Pancreas (tissue), 10 donors: ENCODE data around the gene SPRR4. TPM values are rescaled to one million over a fixed set of nuclear protein-coding genes. Genes with fewer than 3 reads are reported as not detected.

Experiments used
- ATAC-seq, 4 donors: fragments of 200-7000 bp; cut with Tn5 transposase; one replicate each; pipeline versions ENCODE4 v1.8.0 to v1.9.1; 2020; ENCODE audit warnings: mild to moderate bottlenecking in 4 of 4, moderate library complexity in 4 of 4
- DNase-seq, 6 donors: peaks; one replicate each; pipeline ENCODE4 v3.0.0-alpha.2; 2020
- FAIRE-seq: peaks from 2 replicates; lab custom pipeline; 2012; peaks lifted over from hg19 to GRCh38; lab: Jason Lieb, UNC
- H3K27ac ChIP-seq, 4 donors: fragments of 200-600 bp; sonication (generic); 1 replicate in 3 of 4; 2 replicates in 1 of 4; pipeline versions ENCODE4 v1.5.0 to v1.8.0; 2020
- H3K27me3 ChIP-seq, 4 donors: fragments of 200-600 bp; one replicate each; pipeline ENCODE4 v1.8.0; 2021
- H3K36me3 ChIP-seq, 3 donors: fragments of 200-600 bp; sonication (generic) in 1 of 3; one replicate each; pipeline versions ENCODE4 v1.5.0 to v1.8.0; 2020 to 2021
- H3K4me1 ChIP-seq, 3 donors: fragments of 200-600 bp; one replicate each; pipeline ENCODE4 v1.8.0; 2021
- H3K4me3 ChIP-seq, 4 donors: fragments of 200-600 bp; sonication (generic) in 2 of 4; one replicate each; pipeline versions ENCODE4 v1.5.0 to v1.8.0; 2020 to 2021
- H3K9me3 ChIP-seq, 4 donors: fragments of 200-600 bp; one replicate each; pipeline ENCODE4 v1.8.0; 2021
- WGBS, 2 donors: extraction: QIAGEN DNeasy Blood & Tissue Kit; methylation state at CpG; one replicate each; pipeline ENCODE4 v1.1.7; 2013; 5-methylcytosine and 5-hydroxymethylcytosine counted together
- intact Hi-C, 3 donors: fragments of 100-400 bp; cut with DNase I; formaldehyde crosslinking; loops; one replicate each; pipeline versions ENCODE4 v1.11.1 to v1.14.2; 2022
- polyA plus RNA-seq, 2 donors: library from polyadenylated mRNA; stranded (reverse); fragments of 200-250 nt; gene quantifications; one replicate each; pipeline ENCODE4 v1.2.3, GENCODE V29; 2013
- total RNA-seq, 6 donors: library from RNA; stranded (reverse); fragmentation: NEBNext Ultra II Directional in 4 of 6; extraction: Animal tissue kit (Norgen Biotek cat#: 25700) in 4 of 6; gene quantifications; one replicate each; pipeline versions ENCODE4 v1.2.1 to v1.2.4, GENCODE V29; 2021 to 2023
- TF ChIP-seq, protein P1 (sequence below), 4 donors: fragments of 200-600 bp; sonication (generic) in 3 of 4; IDR thresholded peaks; one replicate each; pipeline versions ENCODE4 v1.5.0 to v1.8.0; 2021; ENCODE audit warnings: antibody characterized with exemption in 4 of 4
- donor health status: healthy with polysubstance abuse.
- donor health status: DM: no; HTN: no; CAD: no; lungs with moderate emphysema.
- donor health status: DM: no; HTN: no; CAD: no.
- donor health status: control.
- donor health status: control.
- donor health status: Bipolar disorder and iron deficiency.
- donor health status: DM: yes; HTN: yes; CAD: no.
- donor health status: DM: no; HTN: no; CAD: no.
- donor health status: DM: no; HTN: no; CAD: no.
- donor health status: DM: yes; HTN: yes; CAD: no.

Gene SPRR4
- total and polyA plus RNA-seq, 8 donors, result not detected

DNA sequence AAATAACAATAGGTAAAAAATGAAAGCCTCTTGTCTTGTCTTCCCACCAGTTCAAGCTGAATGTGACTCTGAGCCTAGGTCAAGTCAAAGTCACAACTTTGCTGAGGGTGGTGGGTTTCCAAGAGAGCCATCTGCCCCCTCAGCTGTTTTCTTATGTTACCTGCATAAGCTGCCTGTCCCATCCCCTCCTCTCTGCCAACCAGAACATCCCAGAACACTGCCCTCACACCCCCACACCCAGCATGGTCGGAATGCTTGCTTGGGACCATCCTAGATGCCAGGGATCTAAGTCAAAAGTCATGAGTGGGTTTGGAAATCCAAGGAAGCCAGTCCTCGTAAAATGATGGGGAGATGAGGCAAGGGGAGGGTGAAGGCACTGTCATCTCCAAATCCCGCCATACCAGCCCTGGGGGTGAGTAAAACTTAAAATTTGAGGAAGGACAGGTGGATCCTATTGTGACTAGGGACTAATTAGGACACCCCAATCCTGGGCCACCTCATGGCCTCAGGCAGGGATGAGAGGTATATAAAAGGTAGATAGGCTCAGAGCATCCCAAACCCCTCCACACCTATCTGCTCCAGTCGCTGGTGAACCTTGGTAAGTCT is 23.7 kb upstream of the SPRR4 start, which contains the start of gene SPRR5:
Gene SPRR5, plus strand, starts transcription at position 556 of the 606 bp plus-strand sequence. CDS start 1,349 bp downstream, outside the sequence.
- H3K27ac ChIP-seq, result no peak within 1 kb of the TSS
- TF ChIP-seq, protein P1, sequence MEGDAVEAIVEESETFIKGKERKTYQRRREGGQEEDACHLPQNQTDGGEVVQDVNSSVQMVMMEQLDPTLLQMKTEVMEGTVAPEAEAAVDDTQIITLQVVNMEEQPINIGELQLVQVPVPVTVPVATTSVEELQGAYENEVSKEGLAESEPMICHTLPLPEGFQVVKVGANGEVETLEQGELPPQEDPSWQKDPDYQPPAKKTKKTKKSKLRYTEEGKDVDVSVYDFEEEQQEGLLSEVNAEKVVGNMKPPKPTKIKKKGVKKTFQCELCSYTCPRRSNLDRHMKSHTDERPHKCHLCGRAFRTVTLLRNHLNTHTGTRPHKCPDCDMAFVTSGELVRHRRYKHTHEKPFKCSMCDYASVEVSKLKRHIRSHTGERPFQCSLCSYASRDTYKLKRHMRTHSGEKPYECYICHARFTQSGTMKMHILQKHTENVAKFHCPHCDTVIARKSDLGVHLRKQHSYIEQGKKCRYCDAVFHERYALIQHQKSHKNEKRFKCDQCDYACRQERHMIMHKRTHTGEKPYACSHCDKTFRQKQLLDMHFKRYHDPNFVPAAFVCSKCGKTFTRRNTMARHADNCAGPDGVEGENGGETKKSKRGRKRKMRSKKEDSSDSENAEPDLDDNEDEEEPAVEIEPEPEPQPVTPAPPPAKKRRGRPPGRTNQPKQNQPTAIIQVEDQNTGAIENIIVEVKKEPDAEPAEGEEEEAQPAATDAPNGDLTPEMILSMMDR (IDR thresholded peaks at IDR 0.05), result no peak
- no peaks in the 10 kb centered on the region for H3K36me3 ChIP-seq
- H3K4me1 ChIP-seq, result no peaks in the 10 kb centered on the region
- H3K27me3 ChIP-seq, result no peaks in the 10 kb centered on the region
- intact Hi-C loops, result no loop called here
- FAIRE-seq (no peak), DNase-seq (no peak), ATAC-seq (no peak)
- no peak within 1 kb of the TSS for H3K4me3 ChIP-seq
- 70% methylated on average over 4 of the region's 4 CpGs for WGBS, 2 donors
- H3K9me3 ChIP-seq, result no peaks in the 10 kb centered on the region

DNA sequence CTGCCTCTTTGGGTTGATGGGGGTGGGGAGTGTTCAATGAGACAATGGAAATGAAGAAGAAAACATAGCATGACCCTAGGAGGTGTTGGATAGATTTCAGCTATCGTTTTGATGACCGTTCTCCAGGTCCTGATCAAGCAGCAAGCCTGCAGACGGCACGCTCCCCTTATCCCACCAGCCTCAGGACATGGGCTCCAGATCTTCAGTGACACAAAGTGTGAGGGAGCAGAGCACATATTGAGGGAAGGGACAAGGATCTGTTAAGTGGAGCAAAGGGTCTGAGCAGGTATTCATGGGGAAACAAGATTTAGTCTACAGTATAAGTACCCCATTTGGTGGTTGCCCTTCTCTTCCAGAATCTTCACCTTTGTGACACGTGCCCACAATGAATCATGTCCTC is 18.7 kb upstream of the SPRR4 start:
- Histone ChIP-seq H3K4me3 (no peak overlapping the region), H3K27me3 (no peaks in the 10 kb centered on the region), H3K36me3 (no peaks in the 10 kb centered on the region), H3K27ac (no peak overlapping the region), H3K4me1 (no peaks in the 10 kb centered on the region), H3K9me3 (no peaks in the 10 kb centered on the region)
- TF ChIP-seq, protein P1 (IDR thresholded peaks at IDR 0.05), result no peak
- WGBS, 2 donors, result 69 to 81% methylated on average over 5 of the region's 5 CpGs
- no peak for FAIRE-seq
- DNase-seq, result no peak
- intact Hi-C loops, result no loop called here
- ATAC-seq, result no peak

DNA sequence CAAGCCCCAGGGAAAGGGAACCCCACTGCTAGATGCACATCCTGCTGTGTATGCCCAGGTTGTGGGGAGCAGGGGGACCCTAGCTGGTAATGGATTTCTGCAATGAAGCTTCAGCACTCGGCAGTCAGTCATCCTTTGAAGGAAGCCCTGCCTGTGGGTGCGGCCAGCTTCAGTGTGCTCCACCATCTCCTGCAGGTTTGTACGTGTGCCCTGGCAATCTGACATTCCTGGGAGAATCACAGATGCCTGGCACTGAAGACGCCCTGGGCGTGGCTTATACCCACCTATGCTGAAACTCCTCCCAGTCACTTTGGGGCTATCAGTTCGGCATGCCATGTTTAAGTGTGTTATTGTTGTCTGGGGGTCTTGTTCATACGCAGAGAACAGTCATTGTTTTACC is 16.7 kb upstream of the SPRR4 start:
- no peaks in the 10 kb centered on the region for H3K9me3 ChIP-seq
- H3K27me3 ChIP-seq, result no peaks in the 10 kb centered on the region
- H3K4me3 ChIP-seq, result no peak overlapping the region
- H3K36me3 ChIP-seq, result no peaks in the 10 kb centered on the region
- FAIRE-seq, result no peak
- no peak for DNase-seq
- H3K4me1 ChIP-seq, result no peaks in the 10 kb centered on the region
- TF ChIP-seq, protein P1 (IDR thresholded peaks at IDR 0.05), result no peak
- intact Hi-C loops, result no loop called here
- no peak overlapping the region for H3K27ac ChIP-seq
- ATAC-seq, result no peak
- 41 to 52% methylated on average over 7 of the region's 7 CpGs for WGBS, 2 donors

DNA sequence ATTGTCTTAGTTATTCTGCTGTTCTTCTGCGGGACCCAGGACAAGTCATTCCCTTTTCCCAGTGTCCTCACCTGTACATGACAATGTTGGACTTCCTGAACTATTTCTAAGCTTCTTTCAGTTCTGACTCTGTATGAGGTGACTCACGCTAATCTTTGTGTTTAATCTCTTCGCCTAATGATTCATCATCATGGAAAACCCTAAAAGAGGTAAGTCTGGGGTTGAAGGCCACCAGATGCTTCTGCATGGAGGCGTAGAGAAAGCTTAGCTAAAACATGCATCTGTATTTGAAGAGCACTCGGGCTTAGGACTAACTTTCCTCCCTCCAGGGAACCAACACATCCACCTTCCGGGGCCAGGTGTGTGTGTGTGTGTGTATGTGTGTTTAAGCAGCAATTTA is 16.0 kb upstream of the SPRR4 start:
- no peaks in the 10 kb centered on the region for H3K9me3 ChIP-seq
- no peak overlapping the region for H3K4me3 ChIP-seq
- H3K27ac ChIP-seq, result no peak overlapping the region
- DNase-seq (no peak), ATAC-seq (no peak), FAIRE-seq (no peak)
- H3K36me3 ChIP-seq, result no peaks in the 10 kb centered on the region
- intact Hi-C loops, result no loop called here
- no peaks in the 10 kb centered on the region for H3K4me1 ChIP-seq
- TF ChIP-seq, protein P1 (IDR thresholded peaks at IDR 0.05), result no peak
- WGBS, 2 donors, result 64 to 81% methylated on average over 6 of the region's 6 CpGs
- no peaks in the 10 kb centered on the region for H3K27me3 ChIP-seq

DNA sequence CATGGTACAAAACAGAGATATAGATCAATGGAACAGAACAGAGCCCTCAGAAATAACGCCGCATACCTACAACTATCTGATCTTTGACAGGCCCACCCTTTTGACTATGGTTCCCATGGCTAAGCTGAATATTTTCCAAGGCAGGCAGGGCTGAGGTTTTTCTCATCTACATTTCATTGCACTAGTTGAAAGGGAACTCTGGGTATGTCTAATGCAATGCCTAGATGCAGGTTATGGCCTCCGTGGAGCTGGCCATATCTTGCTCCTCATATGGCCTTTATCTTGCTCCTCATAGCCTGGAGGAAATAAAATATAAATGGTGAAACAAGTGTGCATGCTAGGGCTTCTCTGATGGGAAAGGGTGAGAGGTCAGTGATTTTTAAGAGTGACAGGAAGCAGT is 12.9 kb upstream of the SPRR4 start:
- TF ChIP-seq, protein P1 (IDR thresholded peaks at IDR 0.05), result no peak
- Histone ChIP-seq H3K27ac (no peak overlapping the region), H3K9me3 (no peaks in the 10 kb centered on the region), H3K4me1 (no peaks in the 10 kb centered on the region), H3K36me3 (no peaks in the 10 kb centered on the region), H3K27me3 (no peaks in the 10 kb centered on the region), H3K4me3 (no peak overlapping the region)
- no peak for FAIRE-seq
- no peak for ATAC-seq
- DNase-seq, result no peak
- intact Hi-C loops, result no loop called here
- 80 to 85% methylated on average over 3 of the region's 3 CpGs for WGBS, 2 donors
